Activated CD4-positive, alpha-beta T cell treated with anti-CD3 and anti-CD28 coated beads for 48 hours (primary cell): ENCODE data around the gene BATF.
A peak's percentile ranks its signal among the peaks of the same experiment; 100 is the strongest.
"Not testable (repeated sequence)": the region's sequence is repeated elsewhere in the genome, so short reads cannot be mapped to it uniquely, and the experiment has no call there.

Experiments used
- DNase-seq: peaks from one replicate; pipeline ENCODE4 v3.0.0-alpha.2; 2020

BATF gene, protein sequence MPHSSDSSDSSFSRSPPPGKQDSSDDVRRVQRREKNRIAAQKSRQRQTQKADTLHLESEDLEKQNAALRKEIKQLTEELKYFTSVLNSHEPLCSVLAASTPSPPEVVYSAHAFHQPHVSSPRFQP

DNA sequence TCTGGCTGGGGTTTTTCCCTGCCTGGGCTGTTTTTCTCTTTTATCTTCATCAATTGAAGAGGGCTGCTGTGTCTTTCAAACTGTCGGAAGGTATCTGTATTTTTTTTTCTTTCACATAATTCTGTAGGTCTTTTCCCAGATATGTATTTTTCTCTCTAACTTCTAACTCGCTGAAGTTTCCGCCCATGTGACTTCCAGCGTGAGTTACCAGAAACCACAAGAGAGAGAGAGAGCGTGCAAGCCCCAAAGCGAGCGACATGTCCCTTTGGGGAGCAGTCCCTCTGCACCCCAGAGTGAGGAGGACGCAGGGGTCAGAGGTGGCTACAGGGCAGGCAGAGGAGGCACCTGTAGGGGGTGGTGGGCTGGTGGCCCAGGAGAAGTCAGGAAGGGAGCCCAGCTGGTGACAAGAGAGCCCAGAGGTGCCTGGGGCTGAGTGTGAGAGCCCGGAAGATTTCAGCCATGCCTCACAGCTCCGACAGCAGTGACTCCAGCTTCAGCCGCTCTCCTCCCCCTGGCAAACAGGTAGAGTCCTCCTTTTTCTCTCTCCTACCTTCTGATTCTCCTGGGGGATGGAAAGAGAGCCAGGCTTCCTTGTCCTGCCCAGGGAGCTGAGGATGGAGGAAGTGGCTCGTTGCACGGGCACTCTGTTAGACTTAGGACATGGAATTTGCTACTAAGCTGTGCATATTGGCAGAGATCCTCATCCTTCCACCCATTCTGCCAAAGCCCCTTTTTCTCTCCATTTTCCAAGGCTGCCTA is at the start of gene BATF:
Gene BATF, plus strand, starts transcription at position 246 of the 759 bp plus-strand sequence. Its CDS starts 214 bp downstream, at position 460.
- peak; percentile 80 for DNase-seq

DNA sequence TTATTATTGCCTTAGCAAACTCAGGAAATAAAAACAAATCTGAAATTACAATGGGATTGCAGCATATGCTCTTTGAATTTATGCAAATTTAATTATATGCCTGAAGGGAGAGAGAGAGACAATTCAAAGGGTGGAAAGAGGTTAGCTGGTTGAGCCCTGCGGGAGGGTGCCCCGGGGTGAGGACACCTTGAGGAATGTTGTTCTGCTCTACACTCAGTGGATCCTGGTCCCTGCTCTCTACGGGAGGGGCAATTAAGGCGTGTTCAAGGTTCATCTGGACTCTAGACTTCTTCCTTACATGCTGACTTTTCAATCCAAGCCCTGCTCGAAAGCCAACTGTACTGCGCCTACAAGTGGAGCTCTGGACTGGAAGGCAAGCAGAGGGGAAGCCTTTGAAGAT is 48.1 kb upstream of the BATF start:
- not testable (repeated sequence) for DNase-seq

DNA sequence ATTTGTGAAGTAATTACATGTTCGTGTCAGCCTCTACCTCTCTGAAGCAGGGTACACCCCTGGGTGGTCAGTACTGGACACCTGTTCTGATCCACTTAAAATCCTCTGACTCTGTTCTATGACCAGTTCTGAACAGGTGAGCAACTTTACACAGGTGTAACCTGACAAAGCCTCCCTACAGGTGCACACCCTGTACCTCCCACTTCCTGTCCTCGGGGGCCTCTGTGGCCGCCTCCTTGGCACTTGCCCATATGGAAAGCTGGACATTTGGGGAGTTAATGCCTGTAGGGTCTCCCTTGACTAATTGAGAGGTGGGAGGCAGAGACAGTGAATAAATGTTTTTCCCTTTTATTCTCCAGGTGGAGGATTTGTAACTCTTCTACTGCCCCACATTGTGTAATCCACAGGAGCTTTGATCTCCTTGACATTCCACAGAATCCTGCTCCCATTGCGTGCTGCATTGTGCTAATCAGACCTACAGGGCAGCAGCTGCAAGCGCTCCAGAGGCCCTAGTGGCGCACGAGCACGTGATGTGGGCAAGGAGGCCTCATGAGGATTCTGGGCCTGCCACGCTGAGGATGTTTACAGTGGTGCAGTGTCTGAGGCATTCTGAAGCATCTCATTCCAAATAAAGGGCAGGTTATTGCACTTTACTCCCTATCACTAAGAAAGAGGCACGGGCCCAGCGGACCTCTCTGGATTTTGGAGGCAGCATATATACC is 45.8 kb upstream of the BATF start:
- DNase-seq = no peak

DNA sequence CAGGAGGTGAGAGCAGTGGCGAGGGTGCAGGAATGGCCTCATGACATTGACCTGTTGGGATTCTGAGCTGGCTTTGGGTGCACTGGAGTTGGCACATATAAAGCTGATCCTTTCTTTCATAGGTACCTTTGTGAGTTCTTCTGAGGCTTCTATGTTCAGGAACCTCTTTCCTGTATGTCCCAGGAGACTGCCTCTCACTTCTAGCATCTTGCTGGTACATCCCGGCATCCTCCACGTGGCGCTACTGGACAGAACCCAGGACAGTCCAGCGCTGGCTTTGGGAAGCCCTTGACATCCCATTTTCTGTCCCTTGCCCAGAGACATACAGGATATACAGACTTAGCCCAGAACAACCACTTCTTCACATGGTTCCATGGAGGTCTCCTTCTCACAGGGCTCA is 44.4 kb upstream of the BATF start:
- DNase-seq = no peak

DNA sequence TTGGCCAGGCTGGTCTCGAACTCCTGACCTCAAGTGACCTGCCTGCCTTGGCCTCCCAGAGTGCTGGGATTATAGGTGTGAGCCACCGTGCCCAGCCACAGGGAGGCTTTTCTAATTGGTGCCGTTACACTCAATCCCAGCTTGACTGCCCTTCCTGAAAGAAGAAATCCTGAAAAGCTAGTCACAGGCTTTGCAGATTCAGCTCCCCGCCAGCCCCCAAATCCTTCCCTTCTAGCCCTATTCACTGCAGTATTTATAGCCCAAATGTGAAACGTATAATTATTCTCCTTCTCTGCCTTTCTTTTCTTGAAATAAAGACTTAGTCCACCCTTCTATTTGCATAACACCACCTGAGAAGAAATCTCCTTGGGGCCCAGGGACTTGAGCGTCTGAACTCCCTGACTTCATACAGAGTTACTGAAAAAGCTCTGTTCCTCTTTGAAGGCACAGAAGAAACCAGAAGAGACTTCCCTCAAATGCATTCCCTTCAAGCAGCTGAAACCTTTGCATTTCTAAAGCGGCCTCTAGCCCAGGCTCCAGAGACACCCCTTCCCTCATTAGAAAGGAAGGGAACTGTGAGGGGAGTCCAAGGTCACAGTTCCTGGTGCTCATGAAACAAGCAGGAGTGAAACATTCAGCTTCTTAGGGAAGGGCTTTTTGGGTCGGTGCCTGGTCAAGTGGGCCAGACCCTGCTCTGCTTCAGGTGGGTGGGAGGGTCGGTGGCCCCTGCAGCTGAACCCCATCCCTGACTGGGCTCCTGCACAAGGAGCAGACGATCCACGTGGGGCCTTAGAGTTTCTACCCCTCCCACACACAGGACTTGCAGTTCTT is 42.3 kb upstream of the BATF start:
- no peak for DNase-seq

DNA sequence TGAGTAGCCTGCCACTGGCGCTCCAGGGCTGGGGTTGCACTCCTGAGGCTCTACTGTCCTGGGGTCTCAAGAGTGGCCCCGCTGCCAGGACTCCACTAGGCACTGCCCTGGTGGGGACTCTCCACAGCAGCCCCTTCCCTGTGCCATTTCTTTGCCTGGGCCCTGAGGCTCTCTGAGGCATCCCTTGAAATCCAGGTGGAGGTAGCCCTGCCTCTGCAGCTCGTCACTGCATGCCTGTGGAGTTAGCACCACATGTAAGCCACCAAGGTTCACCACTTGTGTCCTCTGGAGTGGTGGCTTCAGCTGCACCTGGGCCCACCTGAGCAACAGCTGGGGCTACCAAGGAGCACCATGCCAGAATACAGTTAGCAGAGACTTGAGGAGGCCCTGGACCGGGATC is 39.9 kb upstream of the BATF start:
- DNase-seq = no peak

DNA sequence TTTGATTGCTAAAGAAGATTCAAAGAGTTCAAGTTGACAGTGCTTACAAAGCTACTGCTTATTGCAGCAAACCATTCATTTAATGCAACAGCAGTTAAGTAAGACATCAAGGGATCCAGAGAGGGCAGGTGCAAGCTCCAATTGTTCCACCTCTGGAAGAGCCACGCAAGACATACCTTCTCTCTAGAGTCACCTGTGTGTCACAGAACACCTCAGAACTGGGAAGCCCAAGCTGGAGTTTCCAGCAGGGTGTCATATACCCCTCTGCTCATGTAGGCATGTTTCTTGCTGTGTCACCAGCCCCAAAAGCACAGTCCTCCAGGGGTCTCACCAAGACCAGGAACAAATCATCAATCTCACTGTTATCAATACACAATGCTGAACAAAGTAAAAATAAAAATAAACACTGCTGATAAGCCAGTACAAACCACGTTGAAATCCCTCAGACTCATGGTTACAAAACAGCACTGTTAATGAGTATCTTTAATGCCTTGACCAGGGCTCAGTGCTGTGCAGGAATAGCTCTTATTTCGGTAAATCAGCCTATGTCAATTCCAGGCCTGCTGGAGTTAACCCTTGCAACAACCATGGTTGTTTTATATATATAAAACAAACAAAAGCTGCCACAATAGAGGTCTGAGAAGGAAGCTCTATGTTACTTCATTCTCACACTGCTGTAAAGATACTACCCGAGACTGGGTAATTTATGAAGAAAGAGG is 37.4 kb upstream of the BATF start:
- no peak for DNase-seq

DNA sequence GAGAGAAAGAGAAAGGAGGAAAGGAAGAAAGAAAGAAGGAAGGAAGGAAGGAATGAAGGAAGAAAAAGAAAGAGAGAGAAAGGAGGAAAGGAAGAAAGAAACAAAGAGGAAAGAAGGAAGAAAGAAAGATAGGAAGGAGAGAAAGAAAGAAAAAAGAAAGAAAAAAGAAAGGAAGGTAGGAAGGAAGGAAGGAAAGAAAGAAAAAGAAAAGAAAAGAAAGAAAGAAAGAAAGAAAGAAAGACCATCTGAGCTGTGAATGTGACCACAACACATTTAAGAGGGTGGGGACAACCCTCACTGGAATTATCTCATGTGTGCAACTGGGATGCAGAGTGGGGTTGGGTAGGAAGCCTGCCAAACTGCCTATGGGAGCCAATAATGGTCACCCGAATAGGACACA is 36.0 kb upstream of the BATF start:
- DNase-seq = no peak

DNA sequence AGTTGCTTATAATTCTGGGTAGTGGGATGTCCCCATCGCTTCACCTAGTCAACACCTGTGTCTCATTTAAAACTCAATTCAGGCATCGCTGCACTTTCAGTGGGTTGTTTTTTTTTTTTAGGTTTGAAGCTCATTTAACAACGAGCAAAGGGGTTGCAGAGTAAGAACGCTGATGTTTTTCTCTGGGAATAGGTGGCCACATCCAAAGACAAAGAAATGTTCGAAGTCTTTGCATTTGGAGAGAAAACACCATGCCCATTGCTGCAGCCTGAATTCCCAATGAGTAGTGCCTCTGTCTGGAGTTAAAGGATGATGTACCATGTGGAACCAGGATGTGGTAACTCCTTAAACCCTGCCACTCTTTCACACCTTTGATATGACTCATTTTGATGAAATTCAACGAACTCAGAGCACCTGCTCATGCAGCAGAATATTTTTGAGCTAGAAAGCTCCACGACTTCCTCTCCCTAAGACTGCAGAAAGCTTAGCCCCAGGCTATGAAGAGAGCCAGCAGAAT is 35.1 kb upstream of the BATF start:
- DNase-seq = peak; percentile 12

DNA sequence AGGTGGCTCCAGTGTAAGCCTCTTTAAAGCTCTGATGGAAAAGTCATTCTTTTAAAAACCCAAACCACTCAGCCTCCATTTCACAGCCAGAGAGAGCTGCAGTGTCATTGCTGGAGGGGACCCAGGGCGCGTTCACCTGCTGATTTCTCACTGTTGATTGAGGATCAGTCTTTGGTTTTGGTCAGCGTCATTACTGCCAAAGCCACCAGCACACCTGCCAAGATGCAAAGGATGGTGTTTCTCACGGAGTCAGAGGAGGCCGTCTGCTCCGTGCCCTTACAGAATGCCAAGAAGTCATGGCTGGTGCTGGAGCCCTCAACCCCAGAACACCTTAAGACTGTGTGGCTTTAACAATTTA is 32.8 kb upstream of the BATF start:
- no peak for DNase-seq

DNA sequence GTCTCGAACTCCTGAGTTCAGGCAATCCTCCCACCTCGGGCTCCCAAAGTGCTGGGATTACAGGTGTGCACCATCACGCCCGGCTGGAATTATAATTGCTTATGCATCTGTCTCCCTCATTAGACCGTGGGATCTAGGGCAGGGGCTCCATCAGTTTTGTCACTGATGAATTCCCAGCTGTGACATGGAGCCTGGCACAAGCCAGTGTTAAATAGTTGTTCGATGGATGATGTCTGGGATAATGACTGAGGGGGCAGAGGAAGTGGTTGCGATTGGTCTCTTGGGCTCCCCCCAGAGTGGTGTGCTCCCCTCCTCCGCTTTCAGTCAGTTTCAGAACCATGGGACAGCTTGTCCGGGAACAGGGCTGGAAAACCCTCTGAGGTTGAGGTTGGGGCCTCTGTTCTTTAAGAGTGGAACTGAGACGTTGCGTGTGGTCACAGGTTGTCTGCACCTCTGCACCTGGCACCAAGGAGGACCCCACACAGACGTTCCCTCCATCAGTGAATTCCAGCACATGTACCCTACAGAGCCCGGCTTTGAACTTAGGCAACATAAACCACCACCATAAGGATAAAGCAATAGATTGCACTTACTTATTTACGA is 30.8 kb upstream of the BATF start:
- DNase-seq = no peak

DNA sequence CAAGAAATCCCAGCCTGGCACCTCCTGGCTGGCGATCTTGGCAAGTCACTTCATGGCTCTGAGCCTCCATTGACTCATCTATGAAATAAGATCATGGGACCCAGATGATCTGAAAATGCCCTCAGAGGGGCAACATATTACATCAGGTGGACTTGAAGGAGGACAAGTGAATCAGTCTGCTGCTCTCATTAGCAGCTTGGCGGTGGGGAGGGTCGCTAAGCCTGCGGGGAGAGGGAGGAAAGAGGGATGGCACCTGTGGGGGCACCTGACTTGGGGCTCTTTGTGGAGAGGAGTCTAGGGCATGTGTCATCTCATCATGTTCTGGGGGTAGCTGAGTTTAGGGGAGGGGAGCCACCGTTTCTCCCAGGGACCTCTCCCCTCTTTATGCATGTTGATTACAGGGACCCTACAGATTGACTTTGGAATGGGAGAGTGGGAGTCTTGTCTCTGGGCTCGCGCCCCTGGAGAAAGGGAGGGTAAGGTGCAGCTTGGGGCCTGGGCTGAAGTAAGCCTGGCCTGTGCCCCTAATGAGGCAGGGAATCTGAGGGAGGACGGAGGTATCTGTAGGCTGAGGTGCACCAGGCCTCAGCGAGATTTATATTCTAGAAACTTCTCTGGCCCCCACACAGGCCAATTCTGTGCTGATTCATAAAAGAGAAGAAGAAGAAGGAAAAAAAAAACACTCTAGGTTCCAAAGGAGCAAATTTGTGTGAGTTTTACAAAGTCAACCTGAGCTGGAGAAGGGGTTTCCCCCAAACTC is 29.3 kb upstream of the BATF start:
- DNase-seq = no peak

DNA sequence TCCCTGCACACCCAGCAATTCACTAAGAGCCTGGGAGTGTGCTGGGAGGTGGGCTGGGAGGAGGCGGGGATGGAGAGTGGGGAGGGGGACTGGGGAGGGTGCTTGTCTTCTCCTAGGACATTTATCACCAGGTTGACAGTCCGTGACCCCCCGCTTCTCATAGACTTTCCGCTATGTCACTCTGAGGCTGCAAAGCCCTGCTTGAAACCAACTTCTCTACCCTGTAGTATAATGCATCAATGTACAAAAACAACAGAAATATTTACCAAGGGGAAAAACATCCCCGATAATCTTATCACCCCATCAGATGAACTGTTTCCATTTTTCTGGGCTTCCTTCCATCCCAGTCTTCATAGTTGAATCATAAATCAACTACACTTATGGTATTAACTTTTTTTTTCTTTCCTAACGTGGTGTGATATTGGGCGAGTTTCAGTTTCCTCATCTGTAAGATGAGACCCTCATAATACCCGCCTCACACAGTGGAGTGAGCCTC is 28.6 kb upstream of the BATF start:
- no peak for DNase-seq

DNA sequence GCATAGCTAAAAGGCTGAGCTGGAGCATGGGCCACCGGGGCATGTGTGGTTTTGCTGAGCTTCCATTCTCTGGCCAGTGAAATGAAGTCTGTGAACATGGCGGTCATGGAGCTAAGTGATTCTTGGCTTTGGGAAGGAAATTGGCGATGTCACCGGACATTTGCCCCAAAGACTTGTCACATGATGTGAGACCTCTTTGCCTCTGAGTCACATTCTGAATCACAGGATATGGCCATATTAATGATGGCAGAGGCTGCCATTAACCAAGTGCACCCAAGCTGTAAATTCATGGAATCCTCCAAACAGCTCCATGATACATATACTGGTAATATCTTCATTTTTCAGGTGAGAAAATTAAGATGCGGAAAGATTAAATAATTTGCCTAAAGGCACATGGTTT is 27.4 kb upstream of the BATF start:
- no peak for DNase-seq

DNA sequence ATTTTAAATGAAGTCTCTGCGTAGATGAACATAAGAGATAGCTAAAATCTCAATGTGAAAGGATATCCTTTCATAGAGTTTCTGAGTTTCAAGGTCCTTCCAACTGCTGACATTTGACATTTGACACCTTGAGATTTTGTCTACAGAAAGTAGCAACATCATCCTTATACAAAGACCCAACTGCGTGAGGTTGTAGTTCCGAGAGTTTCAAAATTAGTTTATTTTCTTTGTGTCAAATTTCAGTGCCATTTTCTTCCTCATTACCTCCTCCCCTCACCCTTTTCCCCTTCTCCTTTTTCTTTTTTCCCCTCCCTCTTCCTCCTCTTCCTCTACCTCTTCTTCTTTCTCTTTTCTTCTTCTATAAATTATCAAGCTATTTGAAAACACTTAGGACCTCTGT is 26.9 kb upstream of the BATF start:
- no peak for DNase-seq

DNA sequence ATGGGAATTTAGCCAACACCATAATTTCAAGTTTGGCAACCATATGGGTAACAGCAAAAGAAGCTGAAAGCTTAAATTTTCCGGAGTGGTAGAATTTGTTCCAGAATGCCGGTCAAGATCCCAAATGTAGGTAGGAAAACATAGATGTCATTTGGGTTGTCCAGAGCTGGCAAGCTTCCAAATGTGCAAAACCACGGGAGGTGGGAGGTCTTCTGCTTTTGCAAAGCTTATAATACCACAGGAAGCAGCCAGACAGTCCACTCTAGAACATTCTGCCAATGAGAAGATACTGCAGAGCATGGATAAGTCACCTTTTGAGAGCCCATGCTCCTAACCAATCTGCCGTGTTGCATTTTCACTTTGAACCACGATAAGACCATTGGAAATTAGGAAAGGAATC is 26.4 kb upstream of the BATF start:
- DNase-seq = no peak

DNA sequence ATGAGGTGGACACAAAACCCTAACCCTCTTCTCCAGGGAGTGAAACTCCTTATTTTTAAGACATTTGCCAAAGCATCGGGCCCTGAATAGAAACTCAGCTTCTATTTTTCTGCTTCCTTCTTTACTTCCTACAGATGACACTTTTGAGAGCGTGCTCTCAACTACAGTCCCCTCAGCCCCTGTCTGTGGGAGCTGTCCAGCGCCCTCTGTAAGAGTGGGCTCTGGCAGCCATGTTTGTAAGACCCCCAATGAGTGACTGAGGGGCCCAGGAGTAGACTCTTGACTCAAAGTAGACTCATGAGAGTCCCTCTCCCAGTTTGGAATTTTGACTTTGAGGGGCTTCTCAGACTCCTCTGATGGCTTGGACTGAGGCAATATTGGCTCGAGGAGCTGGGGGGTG is 25.5 kb upstream of the BATF start:
- DNase-seq = no peak

DNA sequence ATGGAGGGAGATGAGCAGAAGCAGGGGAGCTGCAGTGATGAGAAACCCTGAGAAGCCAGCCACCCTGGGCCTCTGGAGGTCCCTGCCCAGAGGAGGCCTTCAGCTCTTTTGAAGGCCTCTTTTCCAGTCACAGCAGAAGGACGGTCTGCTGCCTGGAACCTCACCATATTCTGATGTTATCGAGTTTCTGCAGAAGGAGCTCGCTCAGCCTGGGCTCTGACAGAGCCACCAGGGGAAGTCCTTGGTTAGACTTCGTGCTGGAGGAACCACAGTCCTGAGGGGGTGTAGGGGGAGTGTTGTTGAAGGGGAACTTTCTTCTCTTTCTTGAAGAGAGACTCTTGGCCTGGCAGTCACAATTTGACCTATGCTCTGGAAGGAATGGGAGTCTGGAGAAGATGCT is 25.1 kb upstream of the BATF start:
- DNase-seq = peak; percentile 68

DNA sequence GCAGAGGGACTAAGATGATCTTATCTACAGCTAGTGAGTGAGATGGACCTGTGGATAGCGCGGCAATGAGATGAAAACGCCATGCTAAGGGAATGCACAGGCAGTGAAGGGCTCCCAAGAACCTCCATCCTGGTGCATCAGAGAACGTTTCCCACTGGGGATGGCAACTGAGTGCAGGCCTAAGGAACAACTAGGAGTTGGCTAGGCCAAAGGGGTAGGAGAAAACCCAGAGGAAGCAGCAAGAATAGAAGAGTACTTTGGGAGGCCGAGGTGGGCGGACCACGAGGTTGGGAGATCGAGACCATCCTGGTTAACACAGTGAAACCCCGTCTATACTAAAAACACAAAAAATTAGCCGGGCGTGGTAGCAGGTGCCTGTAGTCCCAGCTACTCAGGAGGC is 24.6 kb upstream of the BATF start:
- no peak for DNase-seq

DNA sequence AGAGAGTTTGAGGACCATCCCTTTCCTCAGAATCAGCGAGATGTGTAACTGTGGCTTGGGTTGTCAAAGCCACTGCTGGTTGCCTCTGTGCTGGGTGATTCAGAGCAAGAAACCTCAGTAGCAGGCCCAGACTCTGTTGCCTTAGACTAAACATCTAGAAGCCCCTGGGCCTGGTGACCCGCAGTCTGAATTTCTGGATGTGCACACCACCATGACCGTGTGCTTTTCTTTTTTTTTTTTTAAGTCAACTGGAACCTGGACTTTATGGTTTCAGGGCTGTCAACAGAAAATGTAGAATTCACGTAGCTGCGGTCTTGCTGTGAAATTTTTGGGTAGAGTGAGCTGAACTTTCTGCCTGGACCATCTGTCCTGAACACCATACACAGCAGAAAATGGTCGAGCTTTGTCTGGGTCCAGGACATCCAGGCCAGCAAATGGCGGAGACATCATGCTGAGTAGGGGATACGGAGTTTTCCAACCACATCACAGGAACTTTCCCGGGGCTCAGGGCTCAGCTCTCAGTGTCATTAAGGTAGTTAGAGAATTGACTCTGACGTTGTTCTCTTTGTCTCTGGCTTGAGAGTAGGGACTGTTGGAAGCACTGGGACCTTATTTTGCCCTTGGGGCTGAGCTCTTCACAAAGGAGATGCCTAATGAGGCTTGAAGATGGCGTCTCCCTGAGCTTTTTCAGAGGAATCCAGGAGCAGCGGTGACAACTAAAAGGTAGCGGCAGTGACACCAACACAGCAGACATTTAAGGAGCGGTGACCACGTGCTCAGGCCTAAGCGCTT is 23.0 kb upstream of the BATF start:
- DNase-seq = no peak
